ENCODE results near the gene LMBRD1.

DNA sequence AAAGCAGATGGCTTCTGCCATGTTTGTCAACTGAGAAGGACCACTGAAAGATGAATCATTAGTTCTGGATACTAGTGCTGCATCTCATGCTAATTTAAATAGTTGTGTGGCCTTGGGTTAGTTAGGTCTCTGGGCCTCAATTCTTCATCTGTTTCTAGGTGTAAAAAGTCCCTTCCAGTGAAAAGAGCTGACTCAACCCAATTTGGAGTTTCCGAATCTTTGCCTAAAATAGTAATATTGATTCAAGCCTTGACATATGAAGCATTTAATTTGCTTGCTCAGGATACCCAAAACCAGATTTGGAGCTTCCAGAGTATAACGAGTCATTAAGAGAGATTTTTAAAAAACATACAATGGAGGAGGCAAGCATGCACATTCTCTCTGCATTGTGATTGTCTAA lies 163.9 kb downstream of the LMBRD1 start:
- TF ChIP-seq CTCF (tag by site-specific recombination; IDR thresholded peaks at IDR 0.05) (no peak), ZNF416 (tag by site-specific recombination; IDR thresholded peaks at IDR 0.05) (no peak), TCF7L2 (IDR thresholded peaks at IDR 0.05; ENCODE audit: borderline replicate concordance, low read depth, low read length) (no peak), ZBTB21 (tag by site-specific recombination; IDR thresholded peaks at IDR 0.05) (no peak), REST (tag by site-specific recombination; IDR thresholded peaks at IDR 0.05) (no peak), KLF1 (tag by site-specific recombination; IDR thresholded peaks at IDR 0.05) (no peak)
